Coronary artery (tissue), 2 donors: Measurements from ENCODE around the gene PEX3.
"Not testable (repeated sequence)": the region's sequence is repeated elsewhere in the genome, so short reads cannot be mapped to it uniquely, and the experiment has no call there.

Experiments used
- DNase-seq: peaks from one replicate; pipeline ENCODE4 v3.0.0-alpha.2; 2017; ENCODE audit warnings: low spot score
- H3K27ac ChIP-seq, 2 donors: fragments of 200-600 bp; sonication (generic); one replicate each; pipeline ENCODE4 v1.5.1; 2016 to 2019
- H3K4me3 ChIP-seq: fragments of 200-600 bp; sonication (generic); 2 replicates; pipeline ENCODE4 v1.5.1; 2016; ENCODE audit warnings: mild to moderate bottlenecking, moderate library complexity
- CTCF ChIP-seq: fragments of 200-600 bp; sonication (generic); IDR thresholded peaks from one replicate; pipeline ENCODE4 v1.5.1; 2019; ENCODE audit warnings: antibody characterized with exemption

PEX3 gene

DNA sequence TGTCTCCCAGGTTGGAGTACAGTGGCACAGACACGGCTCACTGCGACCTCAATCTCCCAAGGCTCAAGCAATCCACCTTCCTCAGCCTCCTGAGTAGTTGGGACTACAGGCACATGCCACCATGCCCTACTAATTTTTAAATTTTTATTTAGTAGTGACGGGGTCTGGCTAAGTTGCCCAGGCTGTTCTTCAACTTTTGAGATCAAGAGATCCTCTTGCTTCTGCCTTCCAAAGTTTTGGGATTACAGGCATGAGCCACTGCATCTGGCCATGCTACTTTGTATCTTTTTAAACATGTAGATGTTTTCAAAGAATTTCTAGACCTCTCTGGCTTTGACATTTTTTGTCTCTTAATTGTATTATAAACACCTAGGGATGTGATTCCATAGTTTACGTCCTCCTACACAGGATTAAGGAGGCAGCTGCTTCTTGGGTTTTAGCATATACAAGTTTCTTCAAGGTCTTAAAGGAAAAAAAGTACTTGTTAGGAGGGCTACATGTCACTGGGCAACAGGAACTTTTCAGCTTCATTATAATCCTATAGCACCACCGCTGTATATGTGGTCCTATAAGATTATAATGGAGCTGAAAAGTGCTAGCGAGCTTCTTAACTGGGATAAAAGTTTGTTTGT lies 1.4 kb upstream of the PEX3 start:
- DNase-seq: no peak
- peak overlapping the region; percentile 86 for H3K4me3 ChIP-seq
- TF ChIP-seq CTCF: no peak
- H3K27ac ChIP-seq: no peak overlapping the region

- peak overlapping the region; percentile 86 for H3K4me3 ChIP-seq
These were observed 722 bp upstream of the PEX3 start for GRCh38 chr6:143449714-143450452.

DNA sequence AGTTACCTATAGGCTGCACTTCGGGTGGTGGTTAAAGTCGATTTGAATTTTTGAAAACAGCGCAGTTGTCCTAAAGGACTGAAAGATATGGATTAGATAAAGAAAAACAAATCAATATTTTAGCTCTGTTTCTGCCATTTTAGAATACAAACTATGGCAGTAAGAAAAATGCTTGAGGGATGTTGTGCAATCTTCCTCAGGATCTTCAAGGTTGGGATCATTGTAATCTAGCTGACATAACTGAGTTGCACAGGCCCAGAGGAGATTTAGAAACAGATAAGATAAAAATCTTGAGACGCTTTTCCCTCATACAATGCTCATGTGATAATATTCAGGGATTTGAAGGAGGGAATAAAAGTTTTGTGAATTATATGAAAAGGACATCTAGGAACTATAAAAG lies 926 bp downstream of the PEX3 start:
- DNase-seq: no peak
- TF ChIP-seq CTCF: no peak
- peak overlapping the region in 1 of 2 donors; percentile 80 for H3K27ac ChIP-seq
- peak overlapping the region; percentile 86 for H3K4me3 ChIP-seq

More at GRCh38 chr6:143449714-143450452, 722 bp upstream of the PEX3 start:
- no peak for DNase-seq
- TF ChIP-seq CTCF: no peak
- peak overlapping the region; percentile 78 to 80 for H3K27ac ChIP-seq

DNA sequence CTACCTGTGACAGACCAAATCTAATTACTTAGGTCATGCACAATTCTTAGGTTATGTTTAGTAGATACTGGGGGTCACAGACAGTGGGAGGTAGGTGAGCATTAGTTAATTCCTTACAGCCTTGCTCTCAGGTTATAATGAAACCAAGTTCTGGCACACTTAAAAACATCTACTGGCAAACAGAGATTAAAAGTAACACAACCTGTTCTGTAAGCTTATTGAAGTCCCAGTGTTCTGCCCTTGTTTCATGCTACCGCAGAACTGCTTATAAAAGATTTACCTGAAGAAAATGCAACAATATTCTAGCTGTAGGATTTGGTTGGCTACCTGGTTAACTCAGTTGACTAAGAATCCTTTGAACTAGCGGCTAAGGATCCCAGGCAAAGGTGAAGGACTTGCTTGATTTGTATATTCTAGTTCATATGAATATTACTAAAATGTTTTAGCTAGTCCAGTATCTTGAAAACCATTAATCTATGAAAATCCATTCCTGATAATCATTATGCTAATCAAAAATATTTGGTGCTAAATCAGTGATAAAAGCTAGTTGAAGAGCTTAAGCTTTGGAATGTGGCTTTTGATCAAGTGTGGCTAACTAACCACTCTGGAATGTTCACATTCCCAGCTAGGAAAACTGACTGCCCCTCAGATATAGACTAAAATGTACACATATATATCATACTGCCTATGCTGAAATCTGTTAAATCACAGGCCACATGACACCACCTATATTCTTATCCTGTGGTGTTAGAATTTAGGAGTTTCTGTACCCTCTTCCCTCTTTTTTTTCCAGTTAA lies 7.2 kb downstream of the PEX3 start:
- DNase-seq: no peak
- Histone ChIP-seq H3K27ac (no peak overlapping the region), H3K4me3 (no peak overlapping the region)
- no peak for TF ChIP-seq CTCF

DNA sequence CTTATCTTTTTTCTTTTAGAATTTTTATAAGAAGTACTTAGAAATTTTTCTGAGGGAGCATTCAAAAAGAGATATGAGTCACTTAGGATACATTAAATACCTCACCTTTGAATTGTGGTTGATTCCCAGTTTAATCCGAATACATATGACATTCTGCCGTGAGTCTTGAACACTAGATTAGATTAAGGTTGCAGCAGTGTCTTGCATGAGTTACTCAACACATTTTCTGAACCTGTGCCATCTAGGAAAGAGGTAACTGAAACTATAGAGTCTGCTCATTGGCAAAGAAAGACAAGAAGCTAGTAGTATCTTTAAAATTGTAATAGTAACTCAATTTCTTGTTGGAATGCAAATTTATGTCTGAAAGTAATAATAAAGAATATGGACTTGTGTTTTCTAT lies 14.9 kb downstream of the PEX3 start:
- H3K4me3 ChIP-seq: no peak overlapping the region
- no peak overlapping the region for H3K27ac ChIP-seq
- DNase-seq: no peak
- no peak for TF ChIP-seq CTCF

GRCh38 chr6:143468026-143468425 lies 17.4 kb downstream of the PEX3 start:
- TF ChIP-seq CTCF: no peak
- Histone ChIP-seq H3K27ac (no peak overlapping the region), H3K4me3 (no peak overlapping the region)
- no peak for DNase-seq

DNA sequence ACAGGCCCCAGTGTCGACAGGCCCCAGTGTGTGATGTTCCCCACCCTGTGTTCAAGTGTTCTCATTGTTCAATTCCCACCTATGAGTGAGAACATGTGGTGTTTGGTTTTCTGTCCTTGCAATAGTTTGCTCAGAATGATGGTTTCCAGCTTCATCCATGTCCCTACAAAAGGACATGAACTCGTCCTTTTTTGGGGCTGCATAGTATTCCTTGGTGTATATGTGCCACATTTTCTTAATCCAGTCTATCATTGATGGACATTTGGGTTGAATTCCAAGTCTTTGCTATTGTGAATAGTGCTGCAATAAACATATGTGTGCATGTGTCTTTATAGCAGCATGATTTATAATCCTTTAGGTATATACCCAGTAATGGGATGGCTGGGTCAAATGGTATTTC lies 18.2 kb downstream of the PEX3 start:
- H3K27ac ChIP-seq, DNase-seq, H3K4me3 ChIP-seq: not testable (repeated sequence)
